ENCODE measurements around the gene DNAJC13. TPM values are rescaled to one million over a fixed set of nuclear protein-coding genes. Genes with fewer than 3 reads are reported as not detected.

The DNAJC13 gene
- polyA plus RNA-seq, 3 donors = 49.7 to 50.7 (median 50.5) TPM

- DNase-seq (ENCODE audit: low read depth in 3 of 3, low spot score in 2 of 3) = no peak
Measured at GRCh38 chr3:132570016-132570415, 152.7 kb downstream of the DNAJC13 start.

GRCh38 chr3:132573797-132574211 lies 156.5 kb downstream of the DNAJC13 start:
- DNase-seq (ENCODE audit: low read depth in 3 of 3, low spot score in 2 of 3) = no peak

- no peak for DNase-seq (ENCODE audit: low read depth in 3 of 3, low spot score in 2 of 3)
Measured at GRCh38 chr3:132587401-132587800, 170.1 kb downstream of the DNAJC13 start.

Other genes with a start within 250 kb of the DNAJC13 start
- gene ACP3, start 100.1 kb upstream of the DNAJC13 start, polyA plus RNA-seq (ENCODE audit: insufficient read length in 3 of 3) = 10 to 100 TPM; 63.9 to 84.6 (median 68.4) TPM
- 1 to 10 TPM; 1.0 to 2.2 (median 1.7) TPM for gene ACKR4, start 179.8 kb downstream of the DNAJC13 start, polyA plus RNA-seq (ENCODE audit: insufficient read length in 3 of 3)
- 10 to 100 TPM; 30.9 to 46.6 (median 33.8) TPM for gene ACAD11, start 242.3 kb downstream of the DNAJC13 start, polyA plus RNA-seq (ENCODE audit: insufficient read length in 3 of 3)
- gene UBA5, start 242.8 kb downstream of the DNAJC13 start, polyA plus RNA-seq (ENCODE audit: insufficient read length in 3 of 3) = 10 to 100 TPM; 60.2 to 66.7 (median 64.1) TPM

Data from right renal cortex interstitium (tissue), 3 donors.